HG03159 (cell line): Measurements from ENCODE around the gene ELANE.
"Not testable (repeated sequence)": the region's sequence is repeated elsewhere in the genome, so short reads cannot be mapped to it uniquely, and the experiment has no call there.

Experiments
- ATAC-seq: cut with Tn5 transposase; IDR thresholded peaks from one replicate; pipeline ENCODE4 v1.9.1; 2021; ENCODE audit warnings: mild to moderate bottlenecking, moderate library complexity; ENCODE audit not compliant: unreplicated experiment

ELANE gene

DNA sequence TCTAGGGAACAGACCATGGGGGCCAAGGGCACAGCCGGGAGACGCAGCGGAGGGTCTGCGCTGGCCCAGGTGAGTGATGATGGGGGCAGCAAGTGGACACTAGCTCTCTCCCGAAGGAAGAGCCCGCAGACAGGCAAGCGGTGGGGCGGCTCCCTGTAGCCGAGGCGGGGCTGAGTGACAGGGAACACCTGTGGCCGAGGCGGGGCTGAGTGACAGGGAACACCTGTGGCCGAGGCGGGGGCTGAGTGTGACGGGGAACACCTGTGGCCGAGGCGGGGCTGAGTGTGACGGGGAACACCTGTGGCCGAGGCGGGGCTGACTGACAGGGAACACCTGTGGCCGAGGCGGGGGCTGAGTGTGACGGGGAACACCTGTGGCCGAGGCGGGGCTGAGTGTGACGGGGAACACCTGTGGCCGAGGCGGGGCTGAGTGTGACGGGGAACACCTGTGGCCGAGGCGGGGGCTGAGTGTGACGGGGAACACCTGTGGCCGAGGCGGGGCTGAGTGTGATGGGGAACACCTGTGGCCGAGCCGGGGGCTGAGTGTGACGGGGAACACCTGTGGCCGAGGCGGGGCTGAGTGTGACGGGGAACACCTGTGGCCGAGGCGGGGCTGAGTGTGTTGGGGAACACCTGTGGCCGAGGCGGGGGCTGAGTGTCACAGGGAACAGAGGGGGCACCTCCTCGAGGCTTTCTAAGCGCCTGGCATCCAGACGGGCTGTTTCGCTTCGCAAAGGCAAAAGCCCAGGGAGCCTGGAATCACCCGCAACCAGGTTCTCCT, 39.5 kb downstream of the ELANE start:
- not testable (repeated sequence) for ATAC-seq

DNA sequence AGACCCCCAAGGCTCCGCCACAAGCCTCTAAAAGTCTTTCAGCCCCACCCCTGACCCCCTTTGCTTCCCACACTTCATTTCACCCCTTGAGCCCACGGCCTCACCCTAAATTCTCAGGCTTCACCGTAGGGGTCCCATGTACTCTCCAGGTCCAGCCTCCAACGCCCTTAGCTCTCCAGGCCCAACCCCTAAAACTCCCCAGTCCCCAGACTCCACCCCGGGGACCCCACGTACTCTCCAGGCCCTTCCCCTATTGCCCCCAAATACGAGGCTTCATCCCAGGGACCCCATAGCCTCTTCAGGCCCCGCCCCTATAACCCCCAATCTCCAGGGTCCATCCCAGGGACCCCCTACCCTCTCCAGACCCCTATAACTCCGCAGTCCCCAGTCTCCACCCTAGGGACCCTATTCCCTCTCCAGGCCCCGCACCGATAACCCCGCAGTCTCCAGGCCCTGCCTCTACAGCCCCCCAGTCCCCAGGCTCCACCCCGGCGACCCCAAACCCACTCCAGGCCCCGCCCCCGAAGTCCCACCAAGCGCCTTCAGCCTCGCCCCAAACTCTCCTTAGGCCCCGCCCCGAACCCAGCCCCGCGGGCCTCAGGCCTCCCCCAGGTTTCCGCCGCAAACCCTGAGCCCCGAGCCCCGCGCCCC, 40.3 kb downstream of the ELANE start:
- ATAC-seq, result no peak

DNA sequence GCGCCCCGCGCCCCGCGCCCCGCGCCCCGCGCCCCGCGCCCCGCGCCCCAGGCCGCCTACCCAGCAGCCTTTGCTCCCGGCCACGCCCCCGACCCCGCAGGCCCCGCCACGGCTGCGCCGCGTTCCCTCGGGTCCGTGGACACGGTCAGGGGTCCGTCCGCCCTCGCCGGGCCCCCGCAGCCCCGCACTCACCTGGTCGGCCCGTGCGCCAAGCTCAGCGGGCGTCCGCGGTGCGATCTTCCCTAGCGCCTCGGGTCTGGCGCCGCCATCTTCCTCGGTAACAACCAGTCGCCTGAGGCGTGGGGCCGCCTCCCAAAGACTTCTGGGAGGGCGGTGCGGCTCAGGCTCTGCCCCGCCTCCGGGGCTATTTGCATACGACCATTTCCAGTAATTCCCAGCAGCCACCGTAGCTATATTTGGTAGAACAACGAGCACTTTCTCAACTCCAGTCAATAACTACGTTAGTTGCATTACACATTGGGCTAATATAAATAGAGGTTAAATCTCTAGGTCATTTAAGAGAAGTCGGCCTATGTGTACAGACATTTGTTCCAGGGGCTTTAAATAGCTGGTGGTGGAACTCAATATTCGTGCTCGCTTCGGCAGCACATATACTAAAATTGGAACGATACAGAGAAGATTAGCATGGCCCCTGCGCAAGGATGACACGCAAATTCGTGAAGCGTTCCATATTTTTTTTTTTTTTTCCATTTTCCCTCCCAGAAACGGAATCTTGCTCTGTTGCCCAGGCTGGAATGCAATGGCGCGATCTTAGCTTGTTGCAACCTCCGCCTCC, 41.0 kb downstream of the ELANE start, which contains the start of the genes MED16 and RNU6-9:
MED16 (minus strand) TSS at position 294 of the 796 bp plus-strand sequence. CDS start 2,056 bp downstream, outside the sequence.
RNU6-9 (plus strand) TSS at position 591 of the 796 bp plus-strand sequence.
- peak; percentile 79 for ATAC-seq

DNA sequence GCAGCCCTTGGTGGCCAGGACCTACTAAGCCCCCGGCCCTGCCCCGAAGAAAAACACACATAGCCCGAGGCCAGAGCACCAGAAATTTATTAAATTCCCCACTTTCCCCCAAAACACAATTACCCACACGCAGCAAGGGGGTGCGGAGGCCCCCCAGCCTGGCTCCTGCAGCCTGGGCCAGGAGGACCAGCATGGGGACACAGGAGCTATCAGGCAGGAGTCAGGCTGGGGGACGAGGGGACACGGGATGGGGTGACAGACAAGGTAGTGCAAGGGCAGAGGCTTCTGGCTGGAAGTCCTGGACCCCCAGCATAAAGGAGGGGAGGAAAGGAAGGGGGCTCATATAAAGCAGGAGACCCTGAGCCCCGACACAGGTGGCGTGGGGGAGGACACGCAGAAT, 44.3 kb downstream of the ELANE start:
- no peak for ATAC-seq

DNA sequence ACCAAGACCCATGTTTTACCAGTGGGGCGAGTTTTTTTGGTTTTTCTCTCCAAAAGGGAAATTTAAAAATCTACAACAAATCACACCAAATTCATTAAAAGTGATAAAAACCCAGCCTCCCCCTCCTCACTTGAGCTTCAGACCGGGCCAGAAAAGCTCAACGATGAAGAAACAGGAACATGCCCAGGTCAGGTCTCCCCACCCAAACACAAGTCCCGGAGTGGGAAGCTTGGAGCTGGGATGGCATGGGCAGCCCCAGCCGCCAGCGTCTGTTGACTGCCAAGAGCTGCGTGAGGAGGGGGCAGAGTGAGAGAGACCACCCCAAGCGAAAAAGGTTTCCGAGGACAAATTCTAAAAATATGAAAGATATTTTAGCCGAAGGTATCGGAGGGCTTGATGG, 44.9 kb downstream of the ELANE start:
- no peak for ATAC-seq

DNA sequence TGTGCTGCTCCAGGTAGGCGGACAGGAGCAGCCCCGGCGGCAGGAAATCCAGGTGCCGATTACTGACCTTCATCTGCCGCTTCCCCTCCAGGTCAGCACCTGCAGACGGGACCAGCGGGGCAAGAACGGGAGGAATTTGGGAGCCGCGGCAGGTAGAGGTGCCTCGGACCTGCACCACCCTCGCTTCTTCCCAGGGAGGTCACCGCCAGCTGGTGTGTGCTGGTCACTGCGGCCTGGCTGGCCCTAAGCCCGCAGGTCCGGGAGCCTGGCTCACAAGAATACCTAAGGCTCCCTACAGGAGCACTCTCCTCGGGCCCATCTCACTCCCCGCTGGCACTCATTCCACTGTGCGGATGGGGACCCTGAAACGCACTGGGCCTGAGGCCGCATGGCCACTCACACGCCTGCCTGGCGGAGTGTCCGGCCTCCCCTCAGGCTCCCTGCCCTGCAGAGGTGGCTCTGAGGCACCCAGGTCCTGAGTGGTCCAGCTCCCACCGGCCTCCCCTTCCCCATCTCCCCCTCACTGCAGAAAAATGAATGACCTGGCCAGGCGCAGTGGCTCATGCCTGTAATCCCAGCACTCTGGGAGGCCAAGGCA, 45.4 kb downstream of the ELANE start:
- no peak for ATAC-seq

DNA sequence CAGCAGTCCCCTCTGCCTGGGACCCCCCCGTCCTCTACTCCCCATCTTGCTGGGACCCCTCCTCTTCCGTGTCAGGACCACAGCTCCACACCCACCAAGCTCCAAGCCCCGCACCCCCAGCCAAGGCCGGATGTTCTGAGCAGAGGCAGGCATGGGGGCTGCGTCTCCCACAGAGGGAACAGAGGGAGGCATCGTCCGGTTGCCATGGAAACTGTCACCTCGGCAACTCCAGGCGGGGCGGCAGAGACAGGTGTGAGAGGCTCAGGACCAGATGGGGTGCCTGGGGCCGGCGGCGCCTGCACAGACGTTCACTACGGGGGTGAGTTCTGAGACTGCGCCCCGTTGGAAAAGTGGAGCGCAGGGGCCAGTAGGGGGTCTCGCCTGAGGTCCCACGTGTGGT, 46.6 kb downstream of the ELANE start:
- no peak for ATAC-seq

DNA sequence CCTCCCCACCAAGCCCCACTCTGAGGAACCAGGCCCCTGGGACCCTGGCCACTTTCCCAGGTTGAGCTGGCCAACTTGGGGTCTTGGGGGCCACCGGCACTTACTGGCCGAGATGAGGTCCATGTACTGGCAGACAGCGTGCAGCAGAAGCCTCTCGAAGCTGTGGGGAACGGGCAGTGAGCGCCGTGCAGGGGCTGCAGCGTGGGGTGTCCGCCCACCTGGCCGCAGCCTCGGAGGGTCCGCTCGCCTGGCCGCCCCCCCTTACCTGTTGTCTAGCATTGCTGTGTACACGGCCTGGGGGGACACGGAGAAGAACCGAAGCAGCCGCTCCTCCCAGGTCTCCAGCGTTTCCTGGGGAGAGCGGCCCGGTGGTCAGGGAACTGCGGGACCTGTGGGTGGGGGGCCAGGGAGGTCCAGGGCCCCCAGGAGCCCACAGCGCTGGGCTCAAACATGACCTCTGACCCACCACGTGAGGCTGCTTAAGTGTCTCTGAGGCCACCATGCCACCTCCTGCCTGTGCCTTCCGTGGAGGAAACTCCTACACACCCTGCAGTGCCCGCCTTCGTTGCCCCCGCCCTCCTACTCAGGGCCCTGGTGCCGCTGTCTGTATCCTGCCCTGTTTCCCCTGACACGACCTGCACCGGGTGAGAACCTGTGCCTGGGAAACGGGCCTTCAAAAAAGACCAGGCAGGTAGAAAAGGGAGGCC, 47.4 kb downstream of the ELANE start:
- ATAC-seq, result no peak

DNA sequence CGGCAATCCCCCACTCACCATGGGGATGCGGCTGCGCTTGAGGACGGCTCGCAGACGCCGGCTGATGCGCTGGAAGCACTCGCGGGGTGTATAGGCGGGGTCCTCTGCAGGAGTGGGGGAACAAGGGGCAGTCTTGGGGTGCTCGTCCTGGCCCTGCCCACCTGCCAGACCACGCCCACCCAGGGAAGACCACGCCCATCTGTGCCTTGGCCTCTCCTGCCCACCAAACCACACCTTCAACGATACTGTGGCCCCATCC, 47.9 kb downstream of the ELANE start:
- no peak for ATAC-seq

DNA sequence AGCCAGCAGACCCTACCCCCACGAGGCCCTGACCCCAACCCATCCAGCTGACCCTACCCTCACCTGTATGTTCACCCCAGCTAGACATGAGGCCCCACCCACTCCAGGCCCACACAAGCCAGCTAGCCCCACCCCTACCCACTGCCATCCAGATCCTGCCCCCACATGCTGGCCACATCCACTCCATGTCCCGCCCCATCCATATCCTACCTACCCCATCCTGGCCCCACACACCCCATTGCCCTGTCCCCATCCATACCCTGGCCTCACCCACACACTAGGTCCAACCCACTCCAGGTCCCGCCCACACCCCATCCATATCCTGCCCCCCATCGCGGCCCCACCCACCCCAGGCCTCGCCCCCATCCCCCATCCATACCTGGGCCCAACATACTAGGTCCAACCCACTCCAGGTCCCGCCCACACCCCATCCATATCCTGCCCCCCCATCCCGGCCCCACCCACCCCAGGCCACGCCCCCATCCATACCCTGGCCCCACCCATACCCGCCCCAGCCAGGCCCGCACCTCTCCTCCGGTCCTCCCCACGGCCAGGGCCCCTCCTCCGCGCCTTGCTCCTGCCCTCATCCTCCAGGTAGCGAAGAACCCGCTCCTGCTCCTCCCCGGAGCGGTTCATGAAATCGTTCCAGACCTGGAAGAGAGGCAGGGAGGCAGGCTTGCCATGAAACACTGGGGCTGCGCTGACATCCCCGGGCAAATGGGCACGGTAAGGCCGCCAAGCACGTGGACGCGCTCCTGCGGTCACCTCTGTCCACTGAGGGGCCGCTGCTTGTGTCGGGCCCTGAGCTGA, 48.4 kb downstream of the ELANE start:
- ATAC-seq, result no peak

DNA sequence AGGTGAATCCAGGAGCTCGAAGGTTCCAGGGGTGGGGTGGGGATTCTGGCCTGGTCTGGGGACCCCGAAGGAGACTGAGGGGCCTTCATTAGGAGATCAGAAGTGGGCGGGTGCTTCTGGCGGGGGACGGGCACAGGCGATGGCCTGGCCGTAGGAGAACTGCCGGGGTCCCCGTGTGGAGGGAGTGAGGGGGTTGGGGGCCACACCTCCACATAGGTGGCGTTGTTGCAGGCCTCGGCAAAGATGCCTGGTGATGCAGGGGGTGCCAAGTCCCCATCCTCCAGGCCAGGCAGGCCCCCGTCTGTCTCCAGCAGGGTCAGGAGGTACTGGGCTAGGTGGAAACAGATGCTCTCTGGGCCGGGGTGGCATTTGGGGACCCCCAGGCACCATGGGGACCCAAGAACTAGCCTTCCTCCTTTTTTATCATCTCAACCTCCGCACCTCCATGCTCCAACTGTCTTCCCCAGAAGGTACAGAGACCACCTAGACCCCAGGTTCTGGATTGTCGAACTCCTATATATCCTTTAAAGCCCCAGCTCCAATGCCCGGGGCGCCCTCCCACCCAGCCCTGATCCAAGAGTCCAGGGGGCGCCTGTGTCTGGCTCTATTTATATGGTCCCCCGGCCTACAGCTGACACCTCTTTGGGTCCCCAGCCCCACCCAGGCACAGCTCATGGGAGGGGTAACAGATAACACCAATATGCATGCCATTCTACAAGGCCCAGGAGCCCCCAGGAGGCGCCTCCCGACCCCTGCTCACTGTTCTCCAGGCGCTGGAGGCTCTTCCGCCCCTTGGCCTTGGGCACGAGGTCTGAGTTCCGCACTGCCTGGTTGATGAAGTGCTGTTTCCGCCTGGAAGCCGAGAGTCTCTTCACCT, 49.4 kb downstream of the ELANE start:
- no peak for ATAC-seq

DNA sequence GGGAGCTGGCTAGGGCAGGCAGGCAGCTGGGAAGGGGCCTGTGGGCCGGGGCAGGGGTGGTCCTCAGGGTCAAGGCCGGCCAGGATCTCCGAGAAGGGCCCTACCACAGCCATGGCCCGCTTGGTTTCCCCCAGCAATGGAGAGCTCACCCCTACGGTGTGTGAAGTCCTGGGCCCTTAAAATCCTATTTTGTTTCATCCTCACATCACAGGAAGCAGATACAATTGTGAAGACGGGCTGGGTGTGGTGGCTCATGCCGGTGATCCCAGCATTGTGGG, 49.9 kb downstream of the ELANE start:
- ATAC-seq, result no peak

DNA sequence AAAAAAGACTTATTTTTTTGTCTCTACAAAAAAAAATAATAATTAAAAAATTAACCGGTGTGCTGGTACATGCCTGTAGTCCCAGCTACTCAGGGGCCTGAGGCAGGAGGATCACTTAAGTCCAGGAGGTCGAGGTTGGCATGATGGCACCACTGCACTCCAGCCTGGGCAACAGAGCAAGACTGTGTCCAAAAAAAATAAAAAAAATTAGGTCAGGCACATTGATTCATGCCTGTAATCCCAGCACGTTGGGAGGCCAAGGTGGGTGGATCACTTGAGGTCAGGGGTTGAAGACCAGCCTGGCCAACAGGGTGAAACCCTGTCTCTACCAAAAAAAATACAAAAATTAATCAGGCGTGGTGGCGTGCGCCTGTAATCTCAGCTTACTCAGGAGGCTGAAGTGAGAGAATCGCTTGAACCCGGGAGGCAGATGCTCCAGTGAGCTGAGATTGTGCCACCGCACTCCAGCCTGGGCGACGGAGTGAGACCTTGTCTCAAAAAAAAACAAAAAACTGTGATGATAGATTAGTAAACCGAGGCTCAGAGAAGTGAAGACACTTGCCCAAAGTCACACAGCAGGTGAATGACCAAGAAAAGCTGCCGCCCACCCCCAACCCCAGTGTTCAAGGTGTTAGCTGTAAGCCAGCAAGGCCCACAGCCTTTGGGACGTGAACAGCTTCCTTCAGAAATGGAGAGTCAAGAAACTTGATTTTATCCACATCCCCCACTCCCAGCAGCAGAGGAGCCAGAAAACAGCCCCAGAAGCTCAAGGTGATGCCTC, 50.5 kb downstream of the ELANE start:
- no peak for ATAC-seq

DNA sequence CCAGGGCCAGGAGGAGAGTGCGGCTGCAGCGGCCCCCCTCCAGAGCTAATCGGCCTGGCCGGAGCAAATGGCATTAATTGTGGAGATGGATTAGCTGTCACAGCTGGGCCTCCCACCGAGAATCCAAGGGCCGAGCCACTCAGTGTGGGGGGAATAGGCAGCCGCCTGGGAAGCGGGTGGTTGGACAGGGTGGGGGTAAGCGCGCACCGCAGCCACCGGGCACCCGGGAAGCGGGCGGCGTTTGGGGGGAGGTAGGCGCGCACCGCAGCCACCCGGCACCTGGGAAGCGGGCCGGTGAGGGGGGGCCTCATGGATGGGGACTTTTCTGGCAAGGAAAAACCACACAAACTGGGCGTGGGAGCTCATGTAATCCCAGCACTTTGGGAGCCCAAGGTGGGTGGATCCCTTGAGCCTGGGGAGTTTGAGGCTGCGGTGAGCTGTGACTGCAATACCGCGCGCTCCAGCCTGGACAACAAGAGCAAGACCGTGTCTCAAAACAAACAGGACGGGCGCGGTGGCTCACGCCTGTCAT, 51.2 kb downstream of the ELANE start:
- ATAC-seq, result no peak

DNA sequence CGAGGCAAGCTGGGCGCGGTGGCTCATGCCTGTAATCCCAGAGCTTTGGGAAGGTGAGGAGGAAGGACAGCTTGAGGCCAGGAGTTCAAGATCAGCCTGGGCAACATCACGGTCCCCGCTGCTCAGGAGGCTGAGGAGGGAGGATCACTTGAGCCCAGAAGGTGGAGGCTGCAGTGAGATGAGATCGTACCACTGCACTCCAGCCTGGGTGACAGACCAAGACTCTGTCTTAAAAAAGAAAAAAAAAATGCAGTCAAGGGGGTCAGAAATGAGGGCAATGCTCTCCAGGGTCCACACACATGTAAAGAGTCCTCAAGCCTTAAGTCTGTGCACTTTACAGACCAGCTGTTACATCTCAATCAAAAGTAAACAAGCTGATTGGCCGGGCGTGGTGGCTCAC, 52.4 kb downstream of the ELANE start:
- ATAC-seq, result no peak
